ENCODE data around the gene RPAP3. TPM values are rescaled to one million over a fixed set of nuclear protein-coding genes. Genes with fewer than 3 reads are reported as not detected.
A peak's percentile ranks its signal among the peaks of the same experiment; 100 is the strongest.

The RPAP3 gene
- total RNA-seq, 2 experiments from 2014 or later = 41.6 to 41.7 TPM

GRCh38 chr12:47748507-47748828 is 42.6 kb upstream of the RPAP3 start:
- DNase-seq (no peak), ATAC-seq (no peak)
- Mint-ChIP-seq H3K4me3 (no peak overlapping the region), H3K27me3 (ENCODE audit: low read depth) (peaks cover 18% of the 10 kb centered on the region), H3K9me3 (ENCODE audit: insufficient read depth) (no peaks in the 10 kb centered on the region), H3K4me1 (ENCODE audit: low read depth) (no peaks in the 10 kb centered on the region), H3K36me3 (ENCODE audit: low read depth) (no peaks in the 10 kb centered on the region), H3K27ac (no peak overlapping the region)
- ChIA-PET POLR2A (interaction anchor here (0.6 kb wide), 1 partner anchor 16 kb away, joined by 3 read pairs; no protein-coding TSS in a partner anchor), CTCF (interaction anchor here (2.3 kb wide), 1 partner anchor 19 kb away, joined by 14 read pairs; no protein-coding TSS in a partner anchor)

- ATAC-seq = no peak
- no peaks in the 10 kb centered on the region for H3K4me1 Mint-ChIP-seq (ENCODE audit: low read depth)
- peaks cover 24% of the 10 kb centered on the region for H3K27me3 Mint-ChIP-seq (ENCODE audit: low read depth)
- H3K4me3 Mint-ChIP-seq = no peak overlapping the region
- no peaks in the 10 kb centered on the region for H3K9me3 Mint-ChIP-seq (ENCODE audit: insufficient read depth)
- DNase-seq = no peak
- H3K27ac Mint-ChIP-seq = no peak overlapping the region
- H3K36me3 Mint-ChIP-seq (ENCODE audit: low read depth) = no peaks in the 10 kb centered on the region
- POLR2A ChIA-PET = interaction anchor here (0.6 kb wide), 1 partner anchor 15 kb away, joined by 3 read pairs; no protein-coding TSS in a partner anchor
- CTCF ChIA-PET = interaction anchor here (0.6 to 8.5 kb wide), 3 partner anchors 11 to 111 kb away, joined by 3 to 271 read pairs (median 14); partner anchors contain the start of gene RAPGEF3
Observed at GRCh38 chr12:47747596-47748506, 42.0 kb upstream of the RPAP3 start.

GRCh38 chr12:47747126-47747525 is 41.3 kb upstream of the RPAP3 start:
- H3K4me1 Mint-ChIP-seq (ENCODE audit: low read depth) = peaks cover 7% of the 10 kb centered on the region
- no peaks in the 10 kb centered on the region for H3K9me3 Mint-ChIP-seq (ENCODE audit: insufficient read depth)
- H3K27me3 Mint-ChIP-seq (ENCODE audit: low read depth) = peaks cover 24% of the 10 kb centered on the region
- DNase-seq = no peak
- no peaks in the 10 kb centered on the region for H3K36me3 Mint-ChIP-seq (ENCODE audit: low read depth)
- no peak overlapping the region for H3K4me3 Mint-ChIP-seq
- no peak overlapping the region for H3K27ac Mint-ChIP-seq
- no peak for ATAC-seq
- CTCF ChIA-PET = interaction anchor here (0.6 to 8.5 kb wide), 3 partner anchors 11 to 112 kb away, joined by 3 to 271 read pairs (median 14); partner anchors contain the start of gene RAPGEF3
- POLR2A ChIA-PET = no interaction called here

- no peak for ATAC-seq
- no peak overlapping the region for H3K4me3 Mint-ChIP-seq
- H3K36me3 Mint-ChIP-seq (ENCODE audit: low read depth) = no peaks in the 10 kb centered on the region
- no peak overlapping the region for H3K27ac Mint-ChIP-seq
- ChIA-PET CTCF (interaction anchor here (2.3 to 8.5 kb wide), 2 partner anchors 12 to 21 kb away, joined by 14 to 271 read pairs; partner anchors contain the start of gene RAPGEF3), POLR2A (no interaction called here)
- no peaks in the 10 kb centered on the region for H3K9me3 Mint-ChIP-seq (ENCODE audit: insufficient read depth)
- peaks cover 24% of the 10 kb centered on the region for H3K27me3 Mint-ChIP-seq (ENCODE audit: low read depth)
- peaks cover 9% of the 10 kb centered on the region for H3K4me1 Mint-ChIP-seq (ENCODE audit: low read depth)
- no peak for DNase-seq
Observed at GRCh38 chr12:47746523-47746922, 40.7 kb upstream of the RPAP3 start.

DNA sequence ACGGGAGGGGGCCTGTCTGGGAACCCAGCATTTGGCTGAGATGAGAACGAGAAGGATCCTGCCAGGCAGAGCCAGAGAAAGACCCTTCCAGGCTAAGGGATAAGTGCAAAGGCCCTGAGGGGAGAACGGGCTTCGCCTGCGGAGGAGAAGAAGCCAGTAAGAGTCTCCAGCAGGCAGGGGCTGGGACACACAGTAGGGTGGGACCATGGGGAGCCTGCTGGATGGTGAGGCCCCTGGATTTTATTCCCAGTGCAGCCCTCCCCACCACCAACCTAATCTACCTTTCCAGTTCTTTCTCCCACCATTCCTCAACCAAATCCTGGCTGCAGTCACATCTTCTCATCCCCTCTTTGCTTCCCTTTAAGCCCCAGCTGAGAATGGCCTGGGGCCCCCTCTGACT is 40.2 kb upstream of the RPAP3 start:
- ChIA-PET POLR2A (no interaction called here), CTCF (interaction anchor here (8.5 to 17.0 kb wide), 2 partner anchors 12 to 34 kb away, joined by 271 to 297 read pairs; partner anchors contain the start of genes RAPGEF3 and RPAP3)
- peaks cover 24% of the 10 kb centered on the region for H3K27me3 Mint-ChIP-seq (ENCODE audit: low read depth)
- H3K36me3 Mint-ChIP-seq (ENCODE audit: low read depth) = no peaks in the 10 kb centered on the region
- H3K27ac Mint-ChIP-seq = no peak overlapping the region
- H3K4me1 Mint-ChIP-seq (ENCODE audit: low read depth) = peaks cover 14% of the 10 kb centered on the region
- ATAC-seq (no peak), DNase-seq (no peak)
- no peaks in the 10 kb centered on the region for H3K9me3 Mint-ChIP-seq (ENCODE audit: insufficient read depth)
- no peak overlapping the region for H3K4me3 Mint-ChIP-seq

DNA sequence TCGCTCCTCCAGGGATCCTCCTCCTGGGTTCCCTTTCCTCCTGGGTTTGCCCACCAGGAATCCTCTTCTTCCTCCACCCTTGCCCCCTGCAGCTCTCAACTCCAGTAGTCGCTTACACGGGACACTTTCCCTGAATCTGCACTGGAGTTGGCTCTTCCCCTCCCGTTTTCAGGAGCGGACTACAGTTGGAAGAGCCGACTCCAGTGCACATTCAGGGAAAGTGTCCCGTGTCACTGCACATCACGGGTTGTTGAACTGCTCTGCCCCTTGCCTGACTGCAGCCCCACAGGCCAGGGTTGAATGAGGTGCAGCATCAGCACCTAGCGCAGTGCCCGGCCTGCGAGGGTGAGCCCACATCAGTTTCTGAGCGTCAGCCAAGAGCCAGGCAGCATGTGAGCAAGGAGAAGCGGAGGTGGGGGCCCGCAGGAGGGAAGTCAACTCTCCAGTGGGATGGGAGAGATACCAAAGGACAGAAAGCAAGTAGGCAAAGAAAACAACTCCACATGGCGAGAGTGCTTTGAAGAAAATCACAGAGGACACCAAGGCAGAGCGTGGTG is 39.7 kb upstream of the RPAP3 start:
- Mint-ChIP-seq H3K4me3 (no peak overlapping the region), H3K9me3 (ENCODE audit: insufficient read depth) (no peaks in the 10 kb centered on the region), H3K27me3 (ENCODE audit: low read depth) (peaks cover 24% of the 10 kb centered on the region), H3K27ac (no peak overlapping the region), H3K4me1 (ENCODE audit: low read depth) (peaks cover 17% of the 10 kb centered on the region), H3K36me3 (ENCODE audit: low read depth) (no peaks in the 10 kb centered on the region)
- CTCF ChIA-PET = interaction anchor here (3.8 to 17.0 kb wide), 7 partner anchors 13 to 91 kb away, joined by 26 to 646 read pairs (median 271); partner anchors contain the start of genes ENDOU, HDAC7, RAPGEF3 and RPAP3
- POLR2A ChIA-PET = no interaction called here
- ATAC-seq = no peak
- DNase-seq = no peak

DNA sequence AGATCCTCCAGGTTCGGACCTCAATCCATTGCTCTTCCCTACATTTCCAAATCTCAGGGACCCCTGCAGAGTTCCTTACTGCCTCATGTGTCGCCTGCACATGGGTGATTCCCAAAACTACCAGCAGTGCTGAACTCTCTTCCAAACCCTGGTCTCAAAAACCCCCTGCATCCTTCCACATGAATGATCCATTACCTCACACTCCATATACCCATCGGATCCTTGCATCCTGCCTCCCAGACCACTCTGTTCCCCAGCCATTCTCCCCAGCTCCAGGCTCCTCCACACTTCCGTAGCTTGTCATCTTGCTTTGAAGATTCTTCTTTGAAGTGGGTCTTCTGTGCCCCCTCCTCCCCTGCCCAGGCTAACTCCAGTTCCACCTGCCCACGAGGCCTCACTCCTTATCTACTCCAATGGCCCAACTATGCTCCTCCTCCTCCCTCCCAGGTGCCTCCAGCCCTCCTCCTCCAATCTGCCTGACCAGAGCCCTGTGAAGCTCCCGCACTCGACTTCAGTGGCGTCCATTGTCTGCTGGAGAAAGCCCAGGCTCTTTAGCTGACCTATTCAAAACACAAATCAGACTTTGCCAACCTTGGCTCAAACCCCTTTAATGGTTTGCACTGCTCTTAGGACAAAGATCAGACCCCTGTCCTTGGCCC is 39.1 kb upstream of the RPAP3 start:
- CTCF ChIA-PET = interaction anchor here (0.7 to 17.0 kb wide), 16 partner anchors 10 to 219 kb away, joined by 3 to 646 read pairs (median 32); partner anchors contain the start of genes ENDOU, HDAC7, RAPGEF3 and RPAP3
- no peaks in the 10 kb centered on the region for H3K9me3 Mint-ChIP-seq (ENCODE audit: insufficient read depth)
- ATAC-seq = no peak
- H3K27me3 Mint-ChIP-seq (ENCODE audit: low read depth) = peaks cover 24% of the 10 kb centered on the region
- DNase-seq = no peak
- H3K4me1 Mint-ChIP-seq (ENCODE audit: low read depth) = peaks cover 20% of the 10 kb centered on the region
- POLR2A ChIA-PET = interaction anchor here (0.9 to 2.4 kb wide), 2 partner anchors 22 to 93 kb away, joined by 3 to 8 read pairs; no protein-coding TSS in a partner anchor
- H3K36me3 Mint-ChIP-seq (ENCODE audit: low read depth) = no peaks in the 10 kb centered on the region
- H3K4me3 Mint-ChIP-seq = no peak overlapping the region
- H3K27ac Mint-ChIP-seq = no peak overlapping the region

DNA sequence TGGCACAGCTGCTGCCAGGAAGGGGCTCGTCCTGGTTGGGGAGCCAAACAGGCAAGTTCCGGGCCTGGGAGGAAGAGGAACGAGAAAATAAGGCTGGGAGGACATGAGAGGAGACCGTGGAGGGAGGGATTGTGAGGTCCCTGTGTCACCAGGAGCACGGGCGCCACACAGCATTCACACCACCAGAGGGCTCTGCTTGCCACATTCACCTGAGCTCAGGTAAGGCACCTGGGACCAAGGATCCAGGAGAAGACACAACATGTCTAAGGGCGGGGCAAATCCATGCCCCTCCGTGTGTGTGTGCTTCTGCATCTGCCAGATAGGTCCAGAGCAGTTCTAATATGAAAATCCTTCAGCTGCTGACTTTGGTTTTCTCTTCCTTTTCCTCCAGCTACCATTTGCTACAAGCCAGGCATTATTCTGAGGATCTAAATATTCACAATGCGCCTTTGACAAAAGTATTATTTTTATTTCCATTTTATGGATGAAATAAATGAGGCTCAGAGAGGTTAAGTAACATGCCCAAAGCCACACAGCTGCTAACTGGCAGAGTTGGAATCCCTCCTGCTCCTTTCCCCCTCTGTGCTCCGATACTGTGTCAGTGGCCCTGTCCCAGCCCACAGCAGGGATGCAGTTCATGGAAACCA is 38.3 kb upstream of the RPAP3 start:
- Mint-ChIP-seq H3K4me3 (no peak overlapping the region), H3K36me3 (ENCODE audit: low read depth) (no peaks in the 10 kb centered on the region), H3K27me3 (ENCODE audit: low read depth) (peaks cover 23% of the 10 kb centered on the region), H3K9me3 (ENCODE audit: insufficient read depth) (no peaks in the 10 kb centered on the region), H3K27ac (no peak overlapping the region), H3K4me1 (ENCODE audit: low read depth) (peaks cover 26% of the 10 kb centered on the region)
- ATAC-seq (peak; percentile 37), DNase-seq (peak; percentile 70)
- CTCF ChIA-PET = interaction anchor here (0.7 to 17.0 kb wide), 18 partner anchors 9 to 455 kb away, joined by 3 to 646 read pairs (median 20); partner anchors contain the start of genes ENDOU, HDAC7, RAPGEF3 and RPAP3
- POLR2A ChIA-PET = interaction anchor here (0.9 to 2.4 kb wide), 2 partner anchors 23 to 94 kb away, joined by 3 to 8 read pairs; no protein-coding TSS in a partner anchor

- no peak overlapping the region for H3K27ac Mint-ChIP-seq
- H3K36me3 Mint-ChIP-seq (ENCODE audit: low read depth) = no peaks in the 10 kb centered on the region
- peaks cover 26% of the 10 kb centered on the region for H3K4me1 Mint-ChIP-seq (ENCODE audit: low read depth)
- H3K9me3 Mint-ChIP-seq (ENCODE audit: insufficient read depth) = no peaks in the 10 kb centered on the region
- no peak overlapping the region for H3K4me3 Mint-ChIP-seq
- no peak for ATAC-seq
- DNase-seq = no peak
- CTCF ChIA-PET = interaction anchor here (0.8 to 17.0 kb wide), 28 partner anchors 8 to 711 kb away, joined by 3 to 646 read pairs (median 6); partner anchors contain the start of genes ENDOU, HDAC7, RAPGEF3 and RPAP3
- POLR2A ChIA-PET = interaction anchor here (2.4 to 2.6 kb wide), 2 partner anchors 12 to 24 kb away, joined by 8 to 9 read pairs; no protein-coding TSS in a partner anchor
- peaks cover 20% of the 10 kb centered on the region for H3K27me3 Mint-ChIP-seq (ENCODE audit: low read depth)
Observed at GRCh38 chr12:47743311-47743860, 37.6 kb upstream of the RPAP3 start.

DNA sequence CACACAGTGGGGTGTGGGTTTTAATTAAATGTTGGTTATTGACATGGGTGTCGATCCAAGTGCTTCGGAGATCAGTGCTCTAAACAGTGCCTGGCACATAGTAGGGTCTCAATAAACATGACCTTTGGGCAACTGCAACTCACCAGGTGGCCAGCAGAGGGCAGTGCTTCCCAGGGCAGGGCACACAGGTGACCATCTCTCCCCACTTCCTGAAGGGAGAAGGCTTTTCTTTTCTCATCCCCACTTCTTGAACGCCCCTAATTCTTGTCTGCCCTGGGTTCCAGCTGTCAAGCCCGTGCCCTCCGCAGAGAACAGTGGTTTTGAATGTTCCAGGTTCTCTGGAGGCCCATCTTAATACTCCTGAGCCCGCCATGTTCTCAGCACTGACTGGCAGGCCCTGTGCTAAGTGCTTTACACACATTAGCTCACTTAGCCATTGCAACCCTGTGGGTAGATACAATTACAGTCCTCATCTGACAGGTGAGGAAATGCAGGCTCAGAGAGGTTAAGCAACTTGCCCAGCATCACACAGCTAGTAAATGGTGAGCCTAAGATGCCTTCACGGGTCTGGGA is 36.5 kb upstream of the RPAP3 start:
- CTCF ChIA-PET = interaction anchor here (0.6 to 17.0 kb wide), 35 partner anchors 9 to 710 kb away, joined by 3 to 646 read pairs (median 6); partner anchors contain the start of genes ENDOU, HDAC7, RAPGEF3 and RPAP3
- Mint-ChIP-seq H3K9me3 (ENCODE audit: insufficient read depth) (no peaks in the 10 kb centered on the region), H3K27ac (no peak overlapping the region), H3K36me3 (ENCODE audit: low read depth) (no peaks in the 10 kb centered on the region), H3K4me1 (ENCODE audit: low read depth) (peaks cover 26% of the 10 kb centered on the region), H3K4me3 (no peak overlapping the region), H3K27me3 (ENCODE audit: low read depth) (peaks cover 19% of the 10 kb centered on the region)
- peak; percentile 55 for ATAC-seq
- POLR2A ChIA-PET = interaction anchor here (1.2 to 2.6 kb wide), 4 partner anchors 13 to 96 kb away, joined by 3 to 9 read pairs (median 5); no protein-coding TSS in a partner anchor
- peak; percentile 82 for DNase-seq

Data from activated CD8-positive, alpha-beta T cell treated with anti-CD3 and anti-CD28 coated beads, Interleukin-2, amount 10 ng/mL, durations not matched to agents 7 days and 5 days (primary cell).